Measurements from ENCODE around the gene MROH8. TPM values are rescaled to one million over a fixed set of nuclear protein-coding genes. Genes with fewer than 3 reads are reported as not detected.

The MROH8 gene
- total RNA-seq: 4.4 TPM
- long read RNA-seq, partial matches to known transcripts: 2 of 5 reads
- long read RNA-seq, other reads (novel, unspliced or antisense): 2 of 5 reads

- DNase-seq: peak; percentile 99
- intact Hi-C loops (cut with micrococcal nuclease): no loop called here
- peak; percentile 98 for ATAC-seq
These were observed at the start of gene MROH8, which contains the start of gene RPN2 for GRCh38 chr20:37178839-37179682. MROH8 (minus strand) TSS chr20:37179548. RPN2 (plus strand) TSS chr20:37179330; CDS start chr20:37179357, 27 bp downstream.

GRCh38 chr20:37228656-37229055 is 49.3 kb upstream of the MROH8 start:
- peak; percentile 90 for ATAC-seq
- peak; percentile 54 for DNase-seq
- intact Hi-C loops (cut with micrococcal nuclease): no loop called here

GRCh38 chr20:37228082-37228481 is 48.7 kb upstream of the MROH8 start:
- ATAC-seq (peak; percentile 57), DNase-seq (no peak)
- intact Hi-C loops (cut with micrococcal nuclease): no loop called here

- peak; percentile 69 for ATAC-seq
These were observed 47.5 kb upstream of the MROH8 start for GRCh38 chr20:37226889-37227288.

GRCh38 chr20:37225146-37225545 is 45.8 kb upstream of the MROH8 start:
- intact Hi-C loops (cut with micrococcal nuclease): no loop called here
- ATAC-seq: no peak
- DNase-seq: no peak

More at GRCh38 chr20:37226889-37227288, 47.5 kb upstream of the MROH8 start:
- peak; percentile 69 for DNase-seq
- intact Hi-C loops (cut with micrococcal nuclease): no loop called here

GRCh38 chr20:37223053-37223452 is 43.7 kb upstream of the MROH8 start:
- DNase-seq: no peak
- peak; percentile 56 for ATAC-seq
- intact Hi-C loops (cut with micrococcal nuclease): no loop called here

- ATAC-seq (no peak), DNase-seq (no peak)
- intact Hi-C loops (cut with micrococcal nuclease): no loop called here
These were observed 42.7 kb upstream of the MROH8 start for GRCh38 chr20:37222086-37222485.

- DNase-seq (no peak), ATAC-seq (no peak)
- intact Hi-C loops (cut with micrococcal nuclease): no loop called here
These were observed 41.4 kb upstream of the MROH8 start for GRCh38 chr20:37220731-37221130.

GRCh38 chr20:37219751-37220668 is 40.7 kb upstream of the MROH8 start:
- ATAC-seq: no peak
- intact Hi-C loops (cut with micrococcal nuclease): no loop called here

GRCh38 chr20:37218976-37219375 is 39.6 kb upstream of the MROH8 start:
- no peak for ATAC-seq
- intact Hi-C loops (cut with micrococcal nuclease): no loop called here
- DNase-seq: no peak

More at GRCh38 chr20:37219751-37220668, 40.7 kb upstream of the MROH8 start:
- DNase-seq: no peak

- intact Hi-C loops (cut with micrococcal nuclease): no loop called here
- ATAC-seq (no peak), DNase-seq (no peak)
These were observed 39.1 kb upstream of the MROH8 start for GRCh38 chr20:37218441-37218840.

GRCh38 chr20:37209661-37210314 is 30.4 kb upstream of the MROH8 start:
- ATAC-seq (no peak), DNase-seq (no peak)
- intact Hi-C loops (cut with micrococcal nuclease): no loop called here

GRCh38 chr20:37209193-37209592 is 29.8 kb upstream of the MROH8 start:
- intact Hi-C loops (cut with micrococcal nuclease): no loop called here
- DNase-seq: no peak
- ATAC-seq: no peak

GRCh38 chr20:37207171-37207570 is 27.8 kb upstream of the MROH8 start:
- no peak for ATAC-seq
- intact Hi-C loops (cut with micrococcal nuclease): no loop called here
- no peak for DNase-seq

- intact Hi-C loops (cut with micrococcal nuclease): no loop called here
- DNase-seq: no peak
- ATAC-seq: no peak
These were observed 26.4 kb upstream of the MROH8 start for GRCh38 chr20:37205794-37206193.

GRCh38 chr20:37205130-37205529 is 25.8 kb upstream of the MROH8 start:
- intact Hi-C loops (cut with micrococcal nuclease): no loop called here
- DNase-seq (no peak), ATAC-seq (no peak)

- no peak for DNase-seq
- intact Hi-C loops (cut with micrococcal nuclease): loop anchor here (5.0 kb wide), 1 partner anchor 328 kb away; no protein-coding TSS in a partner anchor
- ATAC-seq: no peak
These were observed 24.7 kb upstream of the MROH8 start for GRCh38 chr20:37204056-37204455.

- peak; percentile 68 for ATAC-seq
- DNase-seq: no peak
- intact Hi-C loops (cut with micrococcal nuclease): loop anchor here (5.0 kb wide), 1 partner anchor 330 kb away; no protein-coding TSS in a partner anchor
These were observed 23.1 kb upstream of the MROH8 start for GRCh38 chr20:37202267-37202943.

GRCh38 chr20:37201827-37202162 is 22.4 kb upstream of the MROH8 start:
- no peak for ATAC-seq
- intact Hi-C loops (cut with micrococcal nuclease): loop anchor here (5.0 kb wide), 1 partner anchor 331 kb away; no protein-coding TSS in a partner anchor
- DNase-seq: no peak

All from left ventricle myocardium superior (tissue), 1 donor.